GM12874 (cell line): ENCODE measurements around the gene ZBTB21.

Experiments used
- CTCF ChIP-seq: IDR thresholded peaks from 2 replicates; pipeline ENCODE4 v1.5.1; 2011; ENCODE audit warnings: low read depth, mild to moderate bottlenecking, control low read depth, low read length, moderate library complexity; ENCODE audit not compliant: insufficient read depth

Gene ZBTB21

DNA sequence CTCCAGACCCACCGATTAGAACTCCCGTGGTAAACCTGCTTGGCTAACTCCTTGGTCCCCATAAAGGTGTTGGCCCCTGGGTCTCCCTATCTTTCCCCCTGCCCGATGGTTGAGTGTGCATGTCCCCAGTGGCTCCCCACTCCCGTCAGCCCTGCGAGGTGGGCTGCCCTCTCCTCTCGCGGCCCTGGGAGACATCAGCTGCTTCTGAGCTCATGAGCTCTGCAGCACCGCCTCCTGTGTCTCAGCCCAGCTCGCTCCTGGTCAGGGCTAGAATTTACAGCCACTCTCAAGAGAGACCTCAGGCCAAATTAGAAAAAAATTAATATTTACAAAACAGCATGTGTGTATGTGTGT, 15.9 kb upstream of the ZBTB21 start:
- TF ChIP-seq CTCF = no peak

GRCh38 chr21:42025376-42026081, 15.4 kb upstream of the ZBTB21 start:
- TF ChIP-seq CTCF = no peak

DNA sequence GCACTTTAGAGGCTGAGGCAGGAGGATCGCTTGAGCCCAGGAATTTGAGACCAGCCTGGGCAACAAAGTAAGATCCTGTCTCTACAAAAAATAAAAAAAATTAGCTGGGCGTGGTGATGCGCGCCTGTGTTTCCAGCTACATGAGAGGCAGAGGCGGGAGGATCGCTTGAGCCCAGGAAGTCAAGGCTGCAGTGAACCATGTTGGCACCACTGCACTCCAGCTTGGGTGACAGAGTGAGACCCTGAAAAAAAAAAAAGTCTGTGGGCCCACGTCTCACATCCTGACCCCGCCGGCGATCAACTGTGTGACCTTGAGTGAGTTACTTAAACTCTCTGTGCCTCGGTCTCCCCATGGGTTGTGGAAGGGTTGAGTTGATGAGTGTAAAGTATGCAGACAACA, 12.7 kb upstream of the ZBTB21 start:
- no peak for TF ChIP-seq CTCF

GRCh38 chr21:42022091-42022430, 11.9 kb upstream of the ZBTB21 start:
- no peak for TF ChIP-seq CTCF

GRCh38 chr21:42021371-42022090, 11.4 kb upstream of the ZBTB21 start:
- no peak for TF ChIP-seq CTCF

DNA sequence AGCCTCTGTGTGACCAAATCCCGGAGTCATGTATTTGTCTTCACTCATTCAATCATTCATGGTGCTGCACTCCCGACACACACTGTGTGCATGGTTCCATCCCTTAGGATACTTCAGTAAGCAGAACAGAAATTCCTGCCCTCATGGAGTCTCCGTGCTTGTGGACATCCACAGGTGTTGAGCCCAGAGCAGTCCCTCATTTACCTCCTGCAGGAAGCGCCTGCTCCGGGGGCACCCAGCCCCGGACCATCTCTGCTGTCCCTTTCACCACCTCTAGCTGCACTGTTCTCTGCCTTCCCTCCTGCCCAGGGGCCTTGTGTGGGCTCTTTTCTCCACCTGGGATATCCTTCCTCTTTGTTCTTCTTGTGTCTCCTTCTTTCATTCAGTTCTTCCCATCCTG, 9.5 kb upstream of the ZBTB21 start:
- no peak for TF ChIP-seq CTCF

DNA sequence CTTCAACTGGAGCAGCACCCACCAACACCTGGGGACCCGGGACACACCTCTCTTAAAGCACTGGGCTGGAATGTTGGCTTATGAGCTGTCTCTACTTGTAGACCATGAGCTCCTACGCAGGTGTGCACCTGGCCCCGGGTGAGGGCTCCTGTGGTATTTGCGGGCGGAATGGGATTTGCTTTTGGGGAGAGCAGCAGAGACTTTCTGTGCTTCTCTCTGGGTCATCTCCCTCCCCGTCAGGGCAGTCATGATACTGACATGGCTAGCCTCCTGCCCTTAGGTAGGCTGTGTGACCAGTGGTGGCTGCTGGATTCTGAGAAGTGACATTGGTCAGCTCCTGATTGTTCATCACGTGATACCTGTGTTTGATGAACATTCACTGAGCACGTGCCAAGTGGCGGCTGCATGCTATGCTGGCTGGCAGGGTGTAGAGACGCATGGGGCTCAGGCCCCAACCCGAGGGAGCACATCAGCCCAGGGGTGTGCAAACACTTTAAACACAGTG, 9.0 kb upstream of the ZBTB21 start:
- TF ChIP-seq CTCF = no peak
